HEK293 (cell line): Measurements from ENCODE around the gene TBC1D22A.

Experiments
- BCL6B ChIP-seq: fragments of 450-650 bp; formaldehyde crosslinking; IDR thresholded peaks from 2 replicates; pipeline ENCODE4 v1.5.1; 2017; ENCODE audit warnings: missing biosample characterization, missing genetic modification characterization
- ELK4 ChIP-seq: IDR thresholded peaks from 2 replicates; pipeline ENCODE4 v1.6.1; 2011; ENCODE audit warnings: mild to moderate bottlenecking, low read depth, low read length, borderline replicate concordance
- GLI4 ChIP-seq: fragments of 450-650 bp; formaldehyde crosslinking; IDR thresholded peaks from 2 replicates; pipeline ENCODE4 v1.5.1; 2016; ENCODE audit warnings: missing biosample characterization, missing genetic modification characterization
- HOXA7 ChIP-seq: sonication (generic); formaldehyde crosslinking; IDR thresholded peaks from 2 replicates; pipeline ENCODE4 v1.8.1; 2022; ENCODE audit warnings: missing genetic modification reagents, borderline replicate concordance
- OSR2 ChIP-seq: fragments of 450-650 bp; formaldehyde crosslinking; IDR thresholded peaks from 2 replicates; pipeline ENCODE4 v1.5.1; 2016; ENCODE audit warnings: missing biosample characterization, missing genetic modification characterization
- PATZ1 ChIP-seq: fragments of 450-650 bp; formaldehyde crosslinking; IDR thresholded peaks from 2 replicates; pipeline ENCODE4 v1.5.1; 2016; ENCODE audit warnings: missing biosample characterization, missing genetic modification characterization
- PBX3 ChIP-seq: sonication (generic); formaldehyde crosslinking; IDR thresholded peaks from 2 replicates; pipeline ENCODE4 v1.8.1; 2022; ENCODE audit warnings: mild to moderate bottlenecking, moderate library complexity, missing genetic modification reagents
- PRDM6 ChIP-seq: fragments of 450-650 bp; formaldehyde crosslinking; IDR thresholded peaks from 2 replicates; pipeline ENCODE4 v1.5.1; 2017; ENCODE audit warnings: missing biosample characterization, missing genetic modification characterization
- YY1 ChIP-seq: fragments of 450-650 bp; formaldehyde crosslinking; IDR thresholded peaks from 2 replicates; pipeline ENCODE4 v1.5.1; 2018; ENCODE audit warnings: missing biosample characterization, missing genetic modification characterization
- ZBTB7A ChIP-seq: fragments of 450-650 bp; formaldehyde crosslinking; IDR thresholded peaks from 2 replicates; pipeline ENCODE4 v1.5.1; 2016; ENCODE audit warnings: low read depth, missing biosample characterization, missing genetic modification characterization
- ZFP69B ChIP-seq: fragments of 450-650 bp; formaldehyde crosslinking; IDR thresholded peaks from 2 replicates; pipeline ENCODE4 v1.5.1; 2016; ENCODE audit warnings: missing biosample characterization, missing genetic modification characterization
- ZNF18 ChIP-seq: fragments of 450-650 bp; formaldehyde crosslinking; IDR thresholded peaks from 2 replicates; pipeline ENCODE4 v1.5.1; 2016; ENCODE audit warnings: missing biosample characterization, missing genetic modification characterization
- ZNF19 ChIP-seq: fragments of 450-650 bp; formaldehyde crosslinking; IDR thresholded peaks from 2 replicates; pipeline ENCODE4; 2016; ENCODE audit warnings: missing biosample characterization, missing genetic modification characterization, low read depth
- ZNF223 ChIP-seq: fragments of 450-650 bp; formaldehyde crosslinking; IDR thresholded peaks from 2 replicates; pipeline ENCODE4 v1.5.1; 2016; ENCODE audit warnings: missing biosample characterization, missing genetic modification characterization
- ZNF23 ChIP-seq: fragments of 450-650 bp; formaldehyde crosslinking; IDR thresholded peaks from 2 replicates; pipeline ENCODE4 v1.5.1; 2016; ENCODE audit warnings: missing biosample characterization, missing genetic modification characterization, borderline replicate concordance
- ZNF391 ChIP-seq: fragments of 450-650 bp; formaldehyde crosslinking; IDR thresholded peaks from 2 replicates; pipeline ENCODE4 v1.5.1; 2016; ENCODE audit warnings: low read depth, missing biosample characterization, missing genetic modification characterization, borderline replicate concordance
- ZNF423 ChIP-seq: fragments of 450-650 bp; formaldehyde crosslinking; IDR thresholded peaks from 2 replicates; pipeline ENCODE4 v1.5.1; 2016; ENCODE audit warnings: missing biosample characterization, missing genetic modification characterization
- ZNF560 ChIP-seq: fragments of 450-650 bp; formaldehyde crosslinking; IDR thresholded peaks from 2 replicates; pipeline ENCODE4 v1.5.1; 2017; ENCODE audit warnings: missing biosample characterization, missing genetic modification characterization, borderline replicate concordance
- ZNF596 ChIP-seq: fragments of 450-650 bp; IDR thresholded peaks from 2 replicates; pipeline ENCODE4 v1.5.0; 2018; ENCODE audit warnings: missing biosample characterization, mild to moderate bottlenecking, missing genetic modification characterization, moderate library complexity
- ZNF610 ChIP-seq: fragments of 450-650 bp; formaldehyde crosslinking; IDR thresholded peaks from 2 replicates; pipeline ENCODE4 v1.5.1; 2016; ENCODE audit warnings: missing biosample characterization, missing genetic modification characterization, borderline replicate concordance
- ZNF623 ChIP-seq: fragments of 450-650 bp; formaldehyde crosslinking; IDR thresholded peaks from 2 replicates; pipeline ENCODE4 v1.5.1; 2016; ENCODE audit warnings: missing biosample characterization, missing genetic modification characterization
- ZNF658 ChIP-seq: fragments of 450-650 bp; formaldehyde crosslinking; IDR thresholded peaks from 2 replicates; pipeline ENCODE4; 2016; ENCODE audit warnings: missing biosample characterization, missing genetic modification characterization
- ZNF664 ChIP-seq: fragments of 450-650 bp; formaldehyde crosslinking; IDR thresholded peaks from 2 replicates; pipeline ENCODE4 v1.5.1; 2016; ENCODE audit warnings: missing biosample characterization, missing genetic modification characterization
- ZNF692 ChIP-seq: fragments of 450-650 bp; formaldehyde crosslinking; IDR thresholded peaks from 2 replicates; pipeline ENCODE4 v1.5.1; 2016; ENCODE audit warnings: missing biosample characterization, missing genetic modification characterization
- ZNF704 ChIP-seq: fragments of 450-650 bp; formaldehyde crosslinking; IDR thresholded peaks from 2 replicates; pipeline ENCODE4 v1.5.1; 2016; ENCODE audit warnings: missing biosample characterization, missing genetic modification characterization
- ZNF792 ChIP-seq: fragments of 450-650 bp; formaldehyde crosslinking; IDR thresholded peaks from 2 replicates; pipeline ENCODE4 v1.5.1; 2016; ENCODE audit warnings: missing biosample characterization, missing genetic modification characterization
- ZNF843 ChIP-seq: fragments of 450-650 bp; formaldehyde crosslinking; IDR thresholded peaks from 2 replicates; pipeline ENCODE4 v1.5.1; 2016; ENCODE audit warnings: missing biosample characterization, missing genetic modification characterization

The TBC1D22A gene

GRCh38 chr22:47009304-47010101 is 247.1 kb downstream of the TBC1D22A start (continued):
- TF ChIP-seq ZBTB7A: no peak
- TF ChIP-seq ZNF423: no peak
- TF ChIP-seq ZNF19 (tag by site-specific recombination): no peak
- no peak for TF ChIP-seq ZNF223 (tag by site-specific recombination)
- TF ChIP-seq ZNF704 (tag by site-specific recombination): no peak
- no peak for TF ChIP-seq ZNF843 (tag by site-specific recombination)
- TF ChIP-seq ZNF560 (tag by site-specific recombination): no peak
- TF ChIP-seq HOXA7 (CRISPR knock-in tag): no peak
- TF ChIP-seq OSR2 (tag by site-specific recombination): no peak
- TF ChIP-seq ZNF664 (tag by site-specific recombination): no peak
- 0 out of 2 replicates have a peak, but pooled peaks have one; percentile 64 for TF ChIP-seq BCL6B
- TF ChIP-seq ZNF23 (tag by site-specific recombination): no peak
- TF ChIP-seq ZNF692 (tag by site-specific recombination): no peak
- no peak for TF ChIP-seq ZNF792 (tag by site-specific recombination)
- TF ChIP-seq PATZ1 (tag by site-specific recombination): no peak
- no peak for TF ChIP-seq PBX3 (CRISPR knock-in tag)
- peak; percentile 100 for TF ChIP-seq ZNF658 (tag by site-specific recombination)
- no peak for TF ChIP-seq ZNF623 (tag by site-specific recombination)
- no peak for TF ChIP-seq ZNF596
- TF ChIP-seq ZNF610 (tag by site-specific recombination): no peak
- TF ChIP-seq PRDM6 (tag by site-specific recombination): no peak
- TF ChIP-seq ZFP69B (tag by site-specific recombination): peak; percentile 61
- no peak for TF ChIP-seq ZNF18
- no peak for TF ChIP-seq ELK4
- no peak; the same call in 1 of the 2 replicates for TF ChIP-seq GLI4 (tag by site-specific recombination)
- TF ChIP-seq YY1 (tag by site-specific recombination): no peak; the same call in 1 of the 2 replicates
- no peak for TF ChIP-seq ZNF391 (tag by site-specific recombination)
